Right cardiac atrium (tissue), 5 donors: ENCODE measurements around the gene STX10. TPM values are rescaled to one million over a fixed set of nuclear protein-coding genes. Genes with fewer than 3 reads are reported as not detected.
"Not testable (repeated sequence)": the region's sequence is repeated elsewhere in the genome, so short reads cannot be mapped to it uniquely, and the experiment has no call there.

Experiments
- ATAC-seq, 2 donors: fragments of 200-7000 bp; cut with Tn5 transposase; one replicate each; pipeline versions ENCODE4 v1.8.0 to v1.9.1; 2020; ENCODE audit warnings: moderate library complexity in 2 of 2, mild to moderate bottlenecking in 1 of 2
- DNase-seq, 3 donors: peaks; one replicate each; pipeline ENCODE4 v3.0.0-alpha.2; 2020
- H3K27ac ChIP-seq: one replicate; pipeline ENCODE4 v1.5.1; 2013; ENCODE audit warnings: mild to moderate bottlenecking, low read length, control low read depth, moderate library complexity
- H3K27me3 ChIP-seq: one replicate; pipeline ENCODE4 v1.6.1; 2013; ENCODE audit not compliant: control insufficient read depth, insufficient read depth
- H3K4me1 ChIP-seq: one replicate; pipeline ENCODE4 v1.6.1; 2013; ENCODE audit warnings: low read length; ENCODE audit not compliant: control insufficient read depth, insufficient read depth
- H3K4me3 ChIP-seq: one replicate; pipeline ENCODE4 v1.5.1; 2013; ENCODE audit warnings: low read length, control low read depth
- H3K9me3 ChIP-seq: one replicate; pipeline ENCODE4 v1.6.1; 2013; ENCODE audit warnings: low read length; ENCODE audit not compliant: control insufficient read depth
- WGBS: extraction: QIAGEN DNeasy Blood & Tissue Kit; methylation state at CpG from one replicate; pipeline ENCODE4 v1.1.7; 2013; 5-methylcytosine and 5-hydroxymethylcytosine counted together
- intact Hi-C, 4 donors: fragments of 100-400 bp; cut with DNase I; formaldehyde crosslinking; loops; one replicate each; pipeline versions ENCODE4 v1.11.0 to v1.14.0; 2022 to 2023
- polyA plus RNA-seq: library from polyadenylated mRNA; stranded (reverse); fragments of 200-250 nt; gene quantifications from one replicate; pipeline ENCODE4 v1.2.3, GENCODE V29; 2013
- total RNA-seq, 4 donors: library from RNA; stranded (reverse); fragmentation: NEBNext Ultra II Directional; extraction: Animal tissue kit (Norgen Biotek cat#: 25700); gene quantifications; one replicate each; pipeline ENCODE4 v1.2.1, GENCODE V29; 2021
- donor health status: healthy with polysubstance abuse.
- donor health status: DM: no; HTN: yes; CAD: no.
- donor health status: DM: no; HTN: no; CAD: no.
- donor health status: DM: no; HTN: yes; CAD: no; lungs with severe emphysema.
- donor health status: DM: yes; HTN: yes; CAD: no.

STX10 gene
- total and polyA plus RNA-seq, 5 donors, result 30.8 to 47.7 (median 37.3) TPM

- DNase-seq (peak; percentile 71 to 92 (median 91)), ATAC-seq (peak; percentile 85 to 86)
- Histone ChIP-seq H3K4me1 (peaks cover 2% of the 10 kb centered on the region), H3K27ac (peak overlapping the region; percentile 7), H3K9me3 (no peaks in the 10 kb centered on the region), H3K4me3 (no peak overlapping the region), H3K27me3 (no peaks in the 10 kb centered on the region)
- intact Hi-C loops, result no loop called here
- 8% methylated on average over 16 of the region's 16 CpGs for WGBS
Measured at GRCh38 chr19:13181747-13182388, 31.7 kb upstream of the STX10 start.

DNA sequence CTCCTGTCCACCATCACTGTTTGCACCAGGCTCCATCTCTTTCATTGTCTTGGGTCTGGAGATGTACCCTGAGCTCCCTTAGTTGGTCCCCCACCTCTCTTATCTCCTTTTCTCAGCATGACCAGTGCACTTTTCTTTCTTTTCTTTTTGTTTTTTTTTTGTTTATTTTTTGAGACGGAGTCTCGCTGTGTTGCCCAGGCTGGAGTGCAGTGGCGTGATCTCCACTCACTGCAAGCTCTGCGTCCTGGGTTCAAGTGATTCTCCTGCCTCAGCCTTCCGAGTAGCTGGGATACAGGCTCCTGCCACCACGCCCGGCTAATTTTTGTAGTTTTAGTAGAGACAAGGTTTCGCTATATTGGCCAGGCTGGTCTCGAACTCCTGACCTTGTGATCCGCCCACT is 28.1 kb upstream of the STX10 start:
- H3K4me3 ChIP-seq, ATAC-seq, H3K9me3 ChIP-seq, H3K4me1 ChIP-seq, DNase-seq, H3K27me3 ChIP-seq, H3K27ac ChIP-seq, intact Hi-C loops: not testable (repeated sequence)
- WGBS, result 95% methylated on average over 10 of the region's 10 CpGs

GRCh38 chr19:13177584-13177983 is 27.4 kb upstream of the STX10 start:
- H3K4me1 ChIP-seq, H3K4me3 ChIP-seq, H3K9me3 ChIP-seq, ATAC-seq, H3K27me3 ChIP-seq, DNase-seq, H3K27ac ChIP-seq, intact Hi-C loops: not testable (repeated sequence)
- 98% methylated on average over 5 of the region's 5 CpGs for WGBS

DNA sequence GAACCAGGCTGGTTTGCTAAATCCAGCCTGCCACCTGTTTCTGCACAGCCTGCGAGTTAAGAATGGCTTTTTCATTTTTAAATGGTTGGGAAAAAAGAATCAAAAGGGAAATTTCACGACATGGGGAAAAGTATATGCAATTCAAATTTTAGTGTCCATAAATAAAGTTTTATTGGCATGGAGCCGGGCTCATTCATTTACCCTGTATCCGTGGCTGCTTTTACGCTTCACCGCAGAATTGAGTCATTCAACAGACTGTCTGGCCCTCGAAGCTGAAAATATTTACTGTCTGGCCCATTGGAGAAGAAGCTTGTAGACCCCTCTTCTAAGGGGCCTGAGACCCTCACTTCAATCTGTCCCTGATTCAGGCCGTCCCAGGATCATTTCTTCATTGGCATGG is 26.2 kb upstream of the STX10 start:
- no peak for ATAC-seq
- WGBS, result 91% methylated on average over 8 of the region's 8 CpGs
- Histone ChIP-seq H3K4me1 (peaks cover 8% of the 10 kb centered on the region), H3K4me3 (no peak overlapping the region), H3K27ac (no peak overlapping the region), H3K27me3 (no peaks in the 10 kb centered on the region), H3K9me3 (no peaks in the 10 kb centered on the region)
- no peak for DNase-seq
- intact Hi-C loops, result no loop called here

GRCh38 chr19:13173139-13173737 is 23.1 kb upstream of the STX10 start:
- intact Hi-C loops, result no loop called here
- DNase-seq (no peak), ATAC-seq (no peak)
- 70% methylated on average over 12 of the region's 12 CpGs for WGBS
- H3K27me3 ChIP-seq, result no peaks in the 10 kb centered on the region
- H3K4me1 ChIP-seq, result peaks cover 8% of the 10 kb centered on the region
- H3K4me3 ChIP-seq, result no peak overlapping the region
- H3K9me3 ChIP-seq, result no peaks in the 10 kb centered on the region
- peak overlapping the region; percentile 86 for H3K27ac ChIP-seq

DNA sequence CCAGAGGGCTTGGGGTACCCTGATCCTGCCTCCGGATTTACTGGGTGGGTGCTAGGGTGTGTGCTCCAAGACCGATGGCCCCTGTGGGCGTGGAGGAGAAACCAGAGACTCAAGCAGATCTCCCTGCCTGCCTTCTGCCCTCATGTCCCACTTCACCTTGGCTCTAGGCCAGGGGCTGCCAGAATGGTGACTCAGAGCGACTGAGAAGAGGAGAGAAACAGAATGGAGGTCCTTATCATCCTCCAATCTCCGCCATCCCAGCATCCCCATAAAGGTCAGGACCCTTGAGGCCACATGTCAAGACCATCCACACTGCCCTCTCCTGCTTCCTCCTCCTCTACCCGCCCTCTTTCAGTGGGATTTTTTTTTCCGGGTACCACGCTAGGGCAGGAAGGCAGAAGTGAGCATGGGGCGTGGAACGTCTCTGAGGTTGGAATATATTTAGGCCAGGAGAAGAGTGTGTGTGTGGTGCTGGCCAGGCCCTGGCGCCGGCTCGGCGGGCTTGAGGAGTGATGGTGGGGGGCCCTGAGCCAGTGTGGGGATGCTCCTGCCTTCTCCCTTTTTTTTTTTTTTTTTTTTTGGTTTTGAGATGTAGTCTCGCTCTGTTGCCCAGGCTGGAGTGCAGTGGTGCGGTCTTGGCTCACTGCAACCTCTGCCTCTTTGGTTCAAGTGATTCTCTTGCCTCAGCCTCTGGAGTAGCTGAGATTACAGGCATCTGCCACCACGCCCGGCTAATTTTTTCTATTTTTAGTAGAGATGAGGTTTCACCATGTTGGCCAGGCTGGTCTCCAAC is 22.4 kb upstream of the STX10 start:
- WGBS, result 31% methylated on average over 18 of the region's 18 CpGs
- DNase-seq (peak; percentile 86 to 91 (median 91)), ATAC-seq (peak; percentile 34 to 42)
- peaks cover 8% of the 10 kb centered on the region for H3K4me1 ChIP-seq
- H3K27me3 ChIP-seq, result no peaks in the 10 kb centered on the region
- intact Hi-C loops, result no loop called here
- no peaks in the 10 kb centered on the region for H3K9me3 ChIP-seq
- no peak overlapping the region for H3K4me3 ChIP-seq
- peak overlapping the region; percentile 85 for H3K27ac ChIP-seq

DNA sequence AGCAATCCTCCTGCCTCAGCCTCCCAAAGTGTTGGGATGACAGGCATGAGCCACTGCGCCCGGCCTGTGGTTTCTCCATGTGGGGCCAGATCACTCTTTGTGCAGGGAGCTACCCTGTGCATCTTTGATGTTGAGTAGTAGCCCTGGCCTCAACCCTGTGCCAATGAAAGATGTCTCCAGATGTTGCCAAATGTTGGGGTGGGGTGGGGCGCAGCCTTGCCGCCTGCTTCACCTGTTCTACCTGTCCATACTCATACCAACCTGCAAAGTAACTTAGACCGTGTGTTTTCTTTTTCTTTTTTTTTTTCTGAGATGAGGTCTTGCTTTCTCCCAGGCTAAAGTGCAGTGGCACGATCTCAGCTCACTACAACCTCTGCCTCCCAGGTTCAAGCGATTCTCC is 21.0 kb upstream of the STX10 start:
- intact Hi-C loops, result no loop called here
- Histone ChIP-seq H3K4me1 (peaks cover 8% of the 10 kb centered on the region), H3K27me3 (no peaks in the 10 kb centered on the region), H3K4me3 (no peak overlapping the region), H3K9me3 (no peaks in the 10 kb centered on the region), H3K27ac (no peak overlapping the region)
- ATAC-seq (no peak), DNase-seq (no peak)
- WGBS, result 96% methylated on average over 7 of the region's 7 CpGs

DNA sequence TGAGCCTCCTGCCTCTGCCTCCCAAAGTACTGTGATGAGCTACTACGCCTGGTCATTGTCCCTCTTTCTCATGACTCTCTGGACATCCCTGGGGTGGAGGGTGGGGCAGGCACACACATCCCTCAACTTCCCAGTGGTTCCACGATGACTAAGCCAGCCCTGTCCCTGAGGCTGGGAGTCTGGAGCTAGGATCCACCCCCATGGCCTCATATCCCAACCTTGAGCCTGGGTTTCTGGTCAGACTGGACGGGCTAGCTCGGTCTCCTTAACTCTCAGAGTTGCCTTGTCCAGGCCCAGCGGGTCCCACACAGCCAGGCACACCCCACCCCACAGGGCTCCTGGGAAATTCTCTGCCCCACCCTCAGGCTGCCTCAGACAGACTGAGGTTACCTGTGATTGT is 19.6 kb upstream of the STX10 start:
- Histone ChIP-seq H3K4me1 (peaks cover 12% of the 10 kb centered on the region), H3K27me3 (no peaks in the 10 kb centered on the region), H3K4me3 (no peak overlapping the region), H3K9me3 (no peaks in the 10 kb centered on the region), H3K27ac (no peak overlapping the region)
- intact Hi-C loops, result no loop called here
- ATAC-seq, result peak in 1 of 2 donors; percentile 44
- 78% methylated on average over 5 of the region's 5 CpGs for WGBS
- DNase-seq, result peak in 1 of 3 donors; percentile 43

DNA sequence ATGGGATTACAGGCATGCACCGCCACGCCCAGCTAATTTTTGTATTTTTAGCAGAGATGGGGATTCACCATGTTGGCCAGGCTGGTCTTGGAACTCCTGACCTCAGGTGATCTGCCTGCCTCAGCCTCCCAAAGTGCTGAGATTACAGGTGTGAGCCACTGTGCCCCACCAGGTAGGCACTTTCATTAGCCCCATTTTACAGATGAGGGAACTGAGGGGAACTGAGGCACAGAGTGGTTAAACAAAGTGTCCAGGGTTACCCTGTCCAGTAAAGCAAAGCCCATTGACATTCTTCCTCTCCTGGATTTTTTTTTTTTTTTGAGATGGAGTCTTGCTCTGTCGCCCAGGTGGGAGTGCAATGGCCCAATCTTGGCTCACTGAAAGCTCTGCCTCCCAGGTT is 16.0 kb upstream of the STX10 start:
- H3K27ac ChIP-seq, H3K4me3 ChIP-seq, H3K27me3 ChIP-seq, ATAC-seq, DNase-seq, H3K9me3 ChIP-seq, intact Hi-C loops: not testable (repeated sequence)
- peaks cover 11% of the 10 kb centered on the region for H3K4me1 ChIP-seq
- 96% methylated on average over 3 of the region's 3 CpGs for WGBS

GRCh38 chr19:13165162-13165997 is 15.2 kb upstream of the STX10 start:
- H3K27ac ChIP-seq, result peak overlapping the region; percentile 94
- no peak overlapping the region for H3K4me3 ChIP-seq
- peaks cover 11% of the 10 kb centered on the region for H3K4me1 ChIP-seq
- ATAC-seq, result no peak
- intact Hi-C loops, result no loop called here
- DNase-seq, result peak in 1 of 3 donors; percentile 50
- whole genome bisulfite sequencing, result 76% methylated on average over 19 of the region's 19 CpGs
- H3K27me3 ChIP-seq, result no peaks in the 10 kb centered on the region
- no peaks in the 10 kb centered on the region for H3K9me3 ChIP-seq
